Effector memory CD4-positive, alpha-beta T cell (primary cell): ENCODE data around the gene PTPRD.

Experiments
- DNase-seq, 3 donors: peaks; one replicate each; pipeline ENCODE4 v3.0.0-alpha.2; 2020
- H3K27ac ChIP-seq: 2 replicates; pipeline ENCODE4 v1.7.0; 2013; ENCODE audit warnings: mild to moderate bottlenecking, low read length, moderate library complexity; ENCODE audit not compliant: insufficient read depth, poor library complexity, severe bottlenecking
- H3K27me3 ChIP-seq: replicated peaks from 2 replicates; pipeline ENCODE4 v1.7.0; 2013; ENCODE audit warnings: mild to moderate bottlenecking, low read length; ENCODE audit not compliant: insufficient read depth, control insufficient read depth, poor library complexity, severe bottlenecking
- H3K36me3 ChIP-seq: 2 replicates; pipeline ENCODE4 v1.7.0; 2013; ENCODE audit warnings: mild to moderate bottlenecking, low read length, moderate library complexity; ENCODE audit not compliant: control insufficient read depth, insufficient read depth
- H3K4me1 ChIP-seq: 2 replicates; pipeline ENCODE4 v1.7.0; 2013; ENCODE audit warnings: low read length, mild to moderate bottlenecking; ENCODE audit not compliant: control insufficient read depth, insufficient read depth, poor library complexity, severe bottlenecking
- H3K4me3 ChIP-seq: 2 replicates; pipeline ENCODE4 v1.7.0; 2013; ENCODE audit warnings: low read length, low read depth, mild to moderate bottlenecking; ENCODE audit not compliant: insufficient read depth, poor library complexity, severe bottlenecking
- H3K9me3 ChIP-seq: 2 replicates; pipeline ENCODE4 v1.7.0; 2013; ENCODE audit warnings: mild to moderate bottlenecking, low read length, moderate library complexity; ENCODE audit not compliant: control insufficient read depth

The PTPRD gene

GRCh38 chr9:10331157-10331556 lies 281.6 kb downstream of the PTPRD start:
- Histone ChIP-seq H3K4me1 (no peaks in the 10 kb centered on the region), H3K27ac (no peak overlapping the region)

GRCh38 chr9:10282084-10282483 lies 330.7 kb downstream of the PTPRD start:
- DNase-seq = no peak
- Histone ChIP-seq H3K4me1 (no peaks in the 10 kb centered on the region), H3K27me3 (no peaks in the 10 kb centered on the region), H3K9me3 (no peaks in the 10 kb centered on the region), H3K4me3 (no peak overlapping the region), H3K27ac (no peak overlapping the region), H3K36me3 (no peaks in the 10 kb centered on the region)

More at GRCh38 chr9:10331157-10331556, 281.6 kb downstream of the PTPRD start:
- Histone ChIP-seq H3K4me3 (no peak overlapping the region), H3K36me3 (no peaks in the 10 kb centered on the region), H3K27me3 (no peaks in the 10 kb centered on the region), H3K9me3 (no peaks in the 10 kb centered on the region)
- DNase-seq = no peak

- Histone ChIP-seq H3K4me1 (no peaks in the 10 kb centered on the region), H3K9me3 (no peaks in the 10 kb centered on the region), H3K36me3 (no peaks in the 10 kb centered on the region), H3K4me3 (no peak overlapping the region), H3K27me3 (no peaks in the 10 kb centered on the region), H3K27ac (no peak overlapping the region)
- DNase-seq = no peak
Observed at GRCh38 chr9:10274988-10275387, 337.8 kb downstream of the PTPRD start.

GRCh38 chr9:10274175-10274574 lies 338.6 kb downstream of the PTPRD start:
- H3K4me3 ChIP-seq = no peak overlapping the region
- H3K9me3 ChIP-seq = no peaks in the 10 kb centered on the region
- H3K4me1 ChIP-seq = no peaks in the 10 kb centered on the region
- H3K27ac ChIP-seq = no peak overlapping the region
- H3K27me3 ChIP-seq = no peaks in the 10 kb centered on the region
- H3K36me3 ChIP-seq = no peaks in the 10 kb centered on the region
- DNase-seq = no peak

GRCh38 chr9:10272830-10273229 lies 340.0 kb downstream of the PTPRD start:
- H3K27ac ChIP-seq = no peak overlapping the region
- DNase-seq = no peak

GRCh38 chr9:10268531-10269485 lies 344.0 kb downstream of the PTPRD start:
- no peaks in the 10 kb centered on the region for H3K27me3 ChIP-seq
- no peak overlapping the region for H3K27ac ChIP-seq
- H3K4me3 ChIP-seq = no peak overlapping the region
- no peaks in the 10 kb centered on the region for H3K36me3 ChIP-seq
- no peak for DNase-seq
- no peaks in the 10 kb centered on the region for H3K9me3 ChIP-seq
- H3K4me1 ChIP-seq = no peaks in the 10 kb centered on the region

More at GRCh38 chr9:10272830-10273229, 340.0 kb downstream of the PTPRD start:
- H3K36me3 ChIP-seq = no peaks in the 10 kb centered on the region
- H3K4me3 ChIP-seq = no peak overlapping the region
- H3K4me1 ChIP-seq = no peaks in the 10 kb centered on the region
- no peaks in the 10 kb centered on the region for H3K9me3 ChIP-seq
- no peaks in the 10 kb centered on the region for H3K27me3 ChIP-seq

GRCh38 chr9:10265153-10265631 lies 347.6 kb downstream of the PTPRD start:
- no peak overlapping the region for H3K4me3 ChIP-seq
- no peak for DNase-seq
- no peaks in the 10 kb centered on the region for H3K4me1 ChIP-seq
- H3K27ac ChIP-seq = no peak overlapping the region
- no peaks in the 10 kb centered on the region for H3K27me3 ChIP-seq
- H3K36me3 ChIP-seq = no peaks in the 10 kb centered on the region
- no peaks in the 10 kb centered on the region for H3K9me3 ChIP-seq

GRCh38 chr9:10260501-10260900 lies 352.3 kb downstream of the PTPRD start:
- Histone ChIP-seq H3K4me3 (no peak overlapping the region), H3K27ac (no peak overlapping the region), H3K27me3 (no peaks in the 10 kb centered on the region), H3K4me1 (no peaks in the 10 kb centered on the region), H3K36me3 (no peaks in the 10 kb centered on the region), H3K9me3 (no peaks in the 10 kb centered on the region)
- no peak for DNase-seq

GRCh38 chr9:10259668-10260067 lies 353.1 kb downstream of the PTPRD start:
- DNase-seq = no peak
- H3K4me3 ChIP-seq = no peak overlapping the region
- no peaks in the 10 kb centered on the region for H3K9me3 ChIP-seq
- no peaks in the 10 kb centered on the region for H3K4me1 ChIP-seq
- H3K36me3 ChIP-seq = no peaks in the 10 kb centered on the region
- H3K27ac ChIP-seq = no peak overlapping the region
- H3K27me3 ChIP-seq = no peaks in the 10 kb centered on the region

GRCh38 chr9:10255758-10256157 lies 357.0 kb downstream of the PTPRD start:
- no peak for DNase-seq
- Histone ChIP-seq H3K4me3 (no peak overlapping the region), H3K9me3 (no peaks in the 10 kb centered on the region), H3K36me3 (no peaks in the 10 kb centered on the region), H3K27ac (no peak overlapping the region), H3K27me3 (no peaks in the 10 kb centered on the region), H3K4me1 (no peaks in the 10 kb centered on the region)
